ENCODE data around the gene EXOC8. TPM values are rescaled to one million over a fixed set of nuclear protein-coding genes. Genes with fewer than 3 reads are reported as not detected.

The EXOC8 gene
- total and polyA plus RNA-seq, 12 donors, result 2.4 to 21.1 (median 14.1) TPM

DNA sequence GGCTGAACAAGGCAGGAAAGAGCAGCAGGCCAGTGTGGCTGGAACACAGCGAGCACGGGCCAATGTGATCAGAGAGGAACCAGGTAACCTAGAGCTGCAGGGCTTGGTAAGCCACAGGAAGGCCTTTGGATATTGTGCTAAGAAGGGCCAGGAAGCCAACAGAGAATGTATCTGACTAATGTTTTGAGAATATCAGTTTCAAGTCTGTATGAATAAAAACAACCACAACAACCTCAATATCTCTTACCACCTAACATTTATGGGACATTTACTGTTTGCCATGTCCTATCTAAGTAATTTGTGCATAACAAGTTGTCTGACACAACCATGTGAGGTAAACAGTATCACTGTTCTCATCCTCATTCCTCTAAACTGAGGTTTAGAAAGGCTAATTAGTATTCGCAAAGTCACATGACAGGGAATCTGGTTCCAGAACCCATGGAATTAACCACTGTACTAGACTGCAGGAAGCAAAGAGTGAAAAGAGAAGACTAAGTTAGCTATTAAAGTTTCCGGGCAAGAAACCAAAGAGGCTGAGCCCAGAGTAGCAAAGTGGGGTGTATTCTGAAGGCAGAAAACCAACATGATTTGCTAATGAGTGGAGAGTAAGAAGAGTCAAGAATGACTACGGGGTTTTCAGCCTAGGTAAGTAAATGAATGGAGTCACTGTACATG is 39.4 kb upstream of the EXOC8 start:
- TF ChIP-seq, protein P1, sequence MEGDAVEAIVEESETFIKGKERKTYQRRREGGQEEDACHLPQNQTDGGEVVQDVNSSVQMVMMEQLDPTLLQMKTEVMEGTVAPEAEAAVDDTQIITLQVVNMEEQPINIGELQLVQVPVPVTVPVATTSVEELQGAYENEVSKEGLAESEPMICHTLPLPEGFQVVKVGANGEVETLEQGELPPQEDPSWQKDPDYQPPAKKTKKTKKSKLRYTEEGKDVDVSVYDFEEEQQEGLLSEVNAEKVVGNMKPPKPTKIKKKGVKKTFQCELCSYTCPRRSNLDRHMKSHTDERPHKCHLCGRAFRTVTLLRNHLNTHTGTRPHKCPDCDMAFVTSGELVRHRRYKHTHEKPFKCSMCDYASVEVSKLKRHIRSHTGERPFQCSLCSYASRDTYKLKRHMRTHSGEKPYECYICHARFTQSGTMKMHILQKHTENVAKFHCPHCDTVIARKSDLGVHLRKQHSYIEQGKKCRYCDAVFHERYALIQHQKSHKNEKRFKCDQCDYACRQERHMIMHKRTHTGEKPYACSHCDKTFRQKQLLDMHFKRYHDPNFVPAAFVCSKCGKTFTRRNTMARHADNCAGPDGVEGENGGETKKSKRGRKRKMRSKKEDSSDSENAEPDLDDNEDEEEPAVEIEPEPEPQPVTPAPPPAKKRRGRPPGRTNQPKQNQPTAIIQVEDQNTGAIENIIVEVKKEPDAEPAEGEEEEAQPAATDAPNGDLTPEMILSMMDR (IDR thresholded peaks at IDR 0.05), result no peak
- no peak for TF ChIP-seq POLR2A (IDR thresholded peaks at IDR 0.05)

GRCh38 chr1:231376101-231376500 is 38.4 kb upstream of the EXOC8 start:
- 41 to 63% (median 48%) methylated on average over 4 of the region's 4 CpGs for WGBS, 4 donors
- H3K36me3 ChIP-seq (replicated peaks in 1 of 2), result no peaks in the 10 kb centered on the region
- H3K27me3 ChIP-seq, result no peaks in the 10 kb centered on the region
- no peaks in the 10 kb centered on the region for H3K9me3 ChIP-seq (replicated peaks in 1 of 3)
- DNase-seq, result peak in 1 of 7 donors; percentile 31
- no peak overlapping the region for H3K27ac ChIP-seq
- intact Hi-C loops (cut with DNase I), result no loop called here
- H3K4me3 ChIP-seq, result no peak overlapping the region
- TF ChIP-seq POLR2A (IDR thresholded peaks at IDR 0.05), result no peak
- TF ChIP-seq, protein P1 (IDR thresholded peaks at IDR 0.05), result no peak
- peaks cover 0 to 17% of the 10 kb centered on the region in 2 donors for H3K4me1 ChIP-seq (replicated peaks in 1 of 2)

More for the DNA sequence above, 39.4 kb upstream of the EXOC8 start:
- Histone ChIP-seq H3K36me3 (replicated peaks in 1 of 2) (no peaks in the 10 kb centered on the region), H3K4me3 (no peak overlapping the region), H3K27me3 (no peaks in the 10 kb centered on the region), H3K9me3 (replicated peaks in 1 of 3) (no peaks in the 10 kb centered on the region), H3K27ac (no peak overlapping the region), H3K4me1 (replicated peaks in 1 of 2) (peaks cover 3 to 20% of the 10 kb centered on the region in 2 donors)
- WGBS, 4 donors, result 89 to 93% (median 90%) methylated on average over 5 of the region's 5 CpGs
- intact Hi-C loops (cut with DNase I), result no loop called here
- no peak for DNase-seq

DNA sequence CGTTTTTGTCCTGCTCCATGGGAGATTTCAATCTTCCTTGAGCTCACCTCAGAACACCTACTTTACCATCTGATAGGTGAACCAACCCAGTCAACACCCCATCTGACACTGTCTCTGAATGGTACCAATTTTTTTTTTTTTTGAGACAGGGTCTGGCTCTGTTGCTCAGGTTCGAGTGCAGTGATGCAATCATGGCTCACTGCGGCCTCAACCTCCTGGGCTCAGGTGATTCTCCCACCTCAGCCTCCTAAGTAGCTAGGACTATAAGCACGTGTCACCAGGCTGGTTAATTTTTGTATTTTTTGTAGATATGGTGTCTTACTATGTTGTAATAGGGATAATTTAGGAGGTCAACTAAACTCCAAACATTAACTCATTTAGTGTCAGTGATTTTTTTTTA is 36.7 kb upstream of the EXOC8 start:
- H3K27me3 ChIP-seq, result no peaks in the 10 kb centered on the region
- H3K27ac ChIP-seq, result no peak overlapping the region
- intact Hi-C loops (cut with DNase I), result no loop called here
- no peak for DNase-seq
- WGBS, 4 donors, result 80 to 90% (median 81%) methylated on average over 2 to 4 of the region's 4 CpGs
- H3K4me3 ChIP-seq, result no peak overlapping the region
- TF ChIP-seq, protein P1 (IDR thresholded peaks at IDR 0.05), result no peak
- peaks cover 0 to 16% of the 10 kb centered on the region in 2 donors for H3K4me1 ChIP-seq (replicated peaks in 1 of 2)
- no peaks in the 10 kb centered on the region for H3K9me3 ChIP-seq (replicated peaks in 1 of 3)
- no peaks in the 10 kb centered on the region for H3K36me3 ChIP-seq (replicated peaks in 1 of 2)

- intact Hi-C loops (cut with DNase I), result no loop called here
- Histone ChIP-seq H3K4me1 (replicated peaks in 1 of 2) (no peaks in the 10 kb centered on the region), H3K27ac (no peak overlapping the region), H3K27me3 (no peaks in the 10 kb centered on the region), H3K36me3 (replicated peaks in 1 of 2) (peaks cover 0 to 4% of the 10 kb centered on the region in 2 donors), H3K4me3 (no peak overlapping the region), H3K9me3 (replicated peaks in 1 of 3) (no peaks in the 10 kb centered on the region)
- TF ChIP-seq, protein P1 (IDR thresholded peaks at IDR 0.05), result no peak
- no peak for TF ChIP-seq POLR2A (IDR thresholded peaks at IDR 0.05)
- no peak for DNase-seq
Observed at GRCh38 chr1:231372501-231372900, 34.8 kb upstream of the EXOC8 start.
